A172 (cell line): ENCODE results near the gene LRP8. TPM values are rescaled to one million over a fixed set of nuclear protein-coding genes. Genes with fewer than 3 reads are reported as not detected.
"Not testable (repeated sequence)": the region's sequence is repeated elsewhere in the genome, so short reads cannot be mapped to it uniquely, and the experiment has no call there.

Experiments used
- DNase-seq: peaks from one replicate; pipeline ENCODE4 v3.0.0-alpha.2; 2015; ENCODE audit warnings: low spot score
- total RNA-seq: library from RNA; depleted of rRNA; stranded (reverse); fragments of >200 nt; shearing (Covaris generic); gene quantifications from 2 replicates; pipeline ENCODE4 v1.2.3, GENCODE V29; 2014; rRNA removed

LRP8 gene
- total RNA-seq, 1 experiment from 2014 or later = 27.6 TPM

- no peak for DNase-seq
Measured at GRCh38 chr1:53218201-53218600, 109.7 kb downstream of the LRP8 start.

GRCh38 chr1:53214376-53214940 is 113.4 kb downstream of the LRP8 start:
- no peak for DNase-seq

GRCh38 chr1:53210954-53211353 is 116.9 kb downstream of the LRP8 start:
- DNase-seq = no peak

GRCh38 chr1:53210352-53210751 is 117.5 kb downstream of the LRP8 start:
- no peak for DNase-seq

GRCh38 chr1:53207726-53208125 is 120.1 kb downstream of the LRP8 start:
- no peak for DNase-seq

- no peak for DNase-seq
Measured at GRCh38 chr1:53206735-53207379, 121.0 kb downstream of the LRP8 start.

GRCh38 chr1:53206083-53206685 is 121.7 kb downstream of the LRP8 start:
- DNase-seq = not testable (repeated sequence)

GRCh38 chr1:53205496-53205895 is 122.4 kb downstream of the LRP8 start:
- not testable (repeated sequence) for DNase-seq

GRCh38 chr1:53203466-53203865 is 124.4 kb downstream of the LRP8 start:
- no peak for DNase-seq

GRCh38 chr1:53198241-53198651 is 129.6 kb downstream of the LRP8 start:
- DNase-seq = no peak

GRCh38 chr1:53197291-53198200 is 130.3 kb downstream of the LRP8 start:
- peak; percentile 8 for DNase-seq

GRCh38 chr1:53196485-53197290 is 131.2 kb downstream of the LRP8 start, which contains the start of gene CPT2:
TSS of gene CPT2 (plus strand) at chr1:53196824. CDS start at chr1:53196944, 120 bp downstream.
- peak; percentile 85 for DNase-seq

GRCh38 chr1:53196017-53196484 is 131.8 kb downstream of the LRP8 start:
- DNase-seq = no peak

GRCh38 chr1:53195246-53196016 is 132.4 kb downstream of the LRP8 start:
- DNase-seq = no peak

Other genes starting within 250 kb of the LRP8 start
- not detected in 2 replicates for gene SLC1A7, start 185.4 kb downstream of the LRP8 start, total RNA-seq
- gene CPT2, start 131.2 kb downstream of the LRP8 start, total RNA-seq = 13.9 and 18.4 TPM in 2 replicates
- 51.1 and 58.8 TPM in 2 replicates for gene CZIB, start 107.4 kb downstream of the LRP8 start, total RNA-seq
- gene MAGOH, start 89.6 kb downstream of the LRP8 start, total RNA-seq = 54.1 and 73.2 TPM in 2 replicates
- gene DMRTB1, start 131.3 kb upstream of the LRP8 start, total RNA-seq = not detected in 2 replicates